ENCODE results near the gene TCEAL1. TPM values are rescaled to one million over a fixed set of nuclear protein-coding genes. Genes with fewer than 3 reads are reported as not detected.
"Not testable (repeated sequence)": the region's sequence is repeated elsewhere in the genome, so short reads cannot be mapped to it uniquely, and the experiment has no call there.

TCEAL1 gene
- total and polyA plus RNA-seq, 4 experiments from 2014 or later: 10.1 to 18.4 (median 10.9) TPM

DNA sequence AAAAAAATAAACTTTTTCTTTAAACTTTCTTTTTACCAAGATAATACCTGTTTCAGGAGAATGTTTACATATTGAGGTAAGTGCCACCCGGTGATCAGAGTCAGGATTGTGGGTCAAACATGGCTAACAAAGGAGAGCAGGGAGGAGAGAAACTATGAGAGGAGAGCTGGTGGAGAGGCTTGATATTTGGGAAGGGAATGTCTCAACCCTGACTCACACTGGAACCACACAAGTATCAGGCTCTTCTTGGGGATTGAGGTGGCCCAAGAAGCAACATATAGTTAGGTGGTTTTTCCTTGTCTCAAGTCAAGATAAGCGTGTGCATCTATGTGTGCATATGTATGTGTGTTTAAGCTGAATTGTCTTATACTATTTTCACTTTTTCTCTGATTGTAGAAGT is 6.7 kb downstream of the TCEAL1 start:
- CTCF ChIA-PET (ENCODE audit: partially characterized antibody): no interaction called here
- Histone ChIP-seq H3K4me3 (ENCODE audit: low read length in 2 of 2) (no peak overlapping the region), H3K27ac (ENCODE audit: low read depth, low read length) (no peak overlapping the region), H3K36me3 (ENCODE audit: insufficient read depth, low read length) (no peaks in the 10 kb centered on the region), H3K9me3 (ENCODE audit: control insufficient read depth in 1 of 2, low read length in 2 of 2) (no peaks in the 10 kb centered on the region), H3K27me3 (ENCODE audit: insufficient read depth, low read length) (no peaks in the 10 kb centered on the region), H3K4me1 (ENCODE audit: insufficient read depth, low read length) (no peaks in the 10 kb centered on the region)
- H3K36me3 Mint-ChIP-seq: no peaks in the 10 kb centered on the region
- POLR2A ChIA-PET (ENCODE audit: partially characterized antibody): no interaction called here
- H3K4me1 Mint-ChIP-seq: no peaks in the 10 kb centered on the region
- no peak overlapping the region for H3K4me3 Mint-ChIP-seq
- no peak for DNase-seq
- no peak overlapping the region for H3K27ac Mint-ChIP-seq
- peaks cover 0 to 1% of the 10 kb centered on the region in 2 donors for H3K27me3 Mint-ChIP-seq
- no peaks in the 10 kb centered on the region for H3K9me3 Mint-ChIP-seq
- intact Hi-C loops (cut with micrococcal nuclease): no loop called here

- no peaks in the 10 kb centered on the region for H3K4me1 Mint-ChIP-seq
- no peaks in the 10 kb centered on the region for H3K36me3 ChIP-seq (ENCODE audit: insufficient read depth, low read length)
- no peaks in the 10 kb centered on the region for H3K27me3 ChIP-seq (ENCODE audit: insufficient read depth, low read length)
Observed at GRCh38 chrX:103637604-103638338, 9.0 kb downstream of the TCEAL1 start.

DNA sequence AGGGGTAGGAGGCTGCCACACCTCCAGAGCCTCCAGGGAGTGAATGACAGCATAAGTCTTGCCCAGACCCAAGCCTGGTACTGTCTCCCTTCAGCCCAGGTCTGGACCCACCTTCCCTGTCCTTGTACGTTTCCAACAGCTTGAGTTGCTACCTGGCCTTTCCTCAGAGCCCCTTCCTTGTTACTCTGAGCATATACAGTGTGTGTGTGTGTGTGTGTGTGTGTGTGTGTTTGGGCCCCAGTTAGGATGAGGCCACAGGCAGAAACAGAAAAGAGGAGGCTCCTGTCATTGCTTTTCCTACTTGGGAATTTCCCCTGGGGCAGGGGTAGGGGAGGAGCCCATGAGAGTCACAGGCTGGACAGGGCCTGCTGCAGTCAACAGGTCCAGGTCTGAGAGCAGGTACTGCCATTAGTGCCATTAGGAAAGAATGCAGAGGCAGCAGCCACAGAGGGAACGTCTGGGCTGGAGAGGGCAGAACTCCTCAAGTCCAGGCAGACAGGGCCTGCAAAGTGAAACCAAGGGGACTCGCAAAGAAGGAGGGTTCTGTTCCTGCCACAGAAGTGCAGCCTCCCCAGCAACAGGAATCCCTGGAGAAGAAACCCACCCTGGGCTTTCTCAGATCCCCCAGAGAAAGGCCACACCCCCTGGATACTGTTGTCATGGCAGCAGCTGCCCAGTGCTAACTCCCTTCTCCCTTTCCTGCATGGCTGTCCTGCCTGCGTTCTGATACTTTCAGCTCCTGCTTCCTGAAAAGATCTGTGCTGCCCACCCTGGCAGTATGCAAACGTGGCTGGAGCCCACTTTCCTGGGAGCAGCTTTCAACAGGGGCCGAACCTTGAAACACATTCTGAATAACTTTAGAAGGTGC is 9.9 kb downstream of the TCEAL1 start:
- H3K27ac ChIP-seq (ENCODE audit: low read depth, low read length); POLR2A ChIA-PET (ENCODE audit: partially characterized antibody); H3K27me3 ChIP-seq (ENCODE audit: insufficient read depth, low read length); H3K9me3 Mint-ChIP-seq; H3K27ac Mint-ChIP-seq; H3K4me3 ChIP-seq (ENCODE audit: low read length in 2 of 2); H3K4me3 Mint-ChIP-seq; CTCF ChIA-PET (ENCODE audit: partially characterized antibody); H3K4me1 ChIP-seq (ENCODE audit: insufficient read depth, low read length); H3K36me3 Mint-ChIP-seq; H3K36me3 ChIP-seq (ENCODE audit: insufficient read depth, low read length); H3K9me3 ChIP-seq (ENCODE audit: control insufficient read depth in 1 of 2, low read length in 2 of 2); H3K27me3 Mint-ChIP-seq; intact Hi-C loops (cut with micrococcal nuclease); DNase-seq; H3K4me1 Mint-ChIP-seq: not testable (repeated sequence)

More at GRCh38 chrX:103637604-103638338, 9.0 kb downstream of the TCEAL1 start:
- Histone ChIP-seq H3K27ac (ENCODE audit: low read depth, low read length) (no peak overlapping the region), H3K9me3 (ENCODE audit: control insufficient read depth in 1 of 2, low read length in 2 of 2) (no peaks in the 10 kb centered on the region), H3K4me1 (ENCODE audit: insufficient read depth, low read length) (no peaks in the 10 kb centered on the region), H3K4me3 (ENCODE audit: low read length in 2 of 2) (no peak overlapping the region)
- intact Hi-C loops (cut with micrococcal nuclease): no loop called here
- CTCF ChIA-PET (ENCODE audit: partially characterized antibody): no interaction called here
- DNase-seq: no peak
- Mint-ChIP-seq H3K27ac (no peak overlapping the region), H3K9me3 (no peaks in the 10 kb centered on the region), H3K36me3 (no peaks in the 10 kb centered on the region), H3K4me3 (no peak overlapping the region), H3K27me3 (peaks cover 1 to 3% of the 10 kb centered on the region in 2 donors)
- POLR2A ChIA-PET (ENCODE audit: partially characterized antibody): no interaction called here

GRCh38 chrX:103640401-103641155 is 11.8 kb downstream of the TCEAL1 start:
- Mint-ChIP-seq H3K27me3 (peaks cover 0 to 5% of the 10 kb centered on the region in 2 donors), H3K9me3 (no peaks in the 10 kb centered on the region), H3K4me3 (no peak overlapping the region), H3K36me3 (no peaks in the 10 kb centered on the region), H3K27ac (no peak overlapping the region), H3K4me1 (no peaks in the 10 kb centered on the region)
- H3K4me3 ChIP-seq (ENCODE audit: low read length in 2 of 2): no peak overlapping the region
- POLR2A ChIA-PET (ENCODE audit: partially characterized antibody): no interaction called here
- H3K27me3 ChIP-seq (ENCODE audit: insufficient read depth, low read length): no peaks in the 10 kb centered on the region
- intact Hi-C loops (cut with micrococcal nuclease): no loop called here
- H3K4me1 ChIP-seq (ENCODE audit: insufficient read depth, low read length): no peaks in the 10 kb centered on the region
- no peaks in the 10 kb centered on the region for H3K36me3 ChIP-seq (ENCODE audit: insufficient read depth, low read length)
- DNase-seq: no peak
- no peaks in the 10 kb centered on the region for H3K9me3 ChIP-seq (ENCODE audit: control insufficient read depth in 1 of 2, low read length in 2 of 2)
- no peak overlapping the region for H3K27ac ChIP-seq (ENCODE audit: low read depth, low read length)
- CTCF ChIA-PET (ENCODE audit: partially characterized antibody): no interaction called here

DNA sequence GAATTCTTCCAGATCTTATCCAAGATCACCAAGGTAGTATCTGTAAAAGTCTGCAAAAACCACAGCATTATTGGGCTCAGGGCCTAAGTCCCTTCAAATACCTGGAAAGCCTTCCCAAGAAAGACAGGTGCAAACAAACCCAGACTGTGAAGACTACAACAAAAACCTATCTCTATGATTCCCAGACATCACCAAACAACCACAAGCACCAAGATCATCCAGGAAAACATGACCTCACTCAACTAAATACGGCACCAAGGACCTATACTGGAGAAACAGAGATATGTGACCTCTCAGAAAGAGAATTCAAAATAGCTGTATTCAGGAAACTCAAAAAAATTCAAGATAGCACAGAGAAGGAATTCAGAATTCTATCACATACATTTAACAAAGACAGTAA is 15.3 kb downstream of the TCEAL1 start:
- Histone ChIP-seq H3K4me1 (ENCODE audit: insufficient read depth, low read length) (no peaks in the 10 kb centered on the region), H3K9me3 (ENCODE audit: control insufficient read depth in 1 of 2, low read length in 2 of 2) (no peaks in the 10 kb centered on the region), H3K27me3 (ENCODE audit: insufficient read depth, low read length) (no peaks in the 10 kb centered on the region), H3K4me3 (ENCODE audit: low read length in 2 of 2) (no peak overlapping the region), H3K36me3 (ENCODE audit: insufficient read depth, low read length) (no peaks in the 10 kb centered on the region), H3K27ac (ENCODE audit: low read depth, low read length) (no peak overlapping the region)
- Mint-ChIP-seq H3K27me3 (peaks cover 0 to 5% of the 10 kb centered on the region in 2 donors), H3K4me1 (no peaks in the 10 kb centered on the region), H3K36me3 (no peaks in the 10 kb centered on the region), H3K27ac (no peak overlapping the region), H3K4me3 (no peak overlapping the region), H3K9me3 (no peaks in the 10 kb centered on the region)
- intact Hi-C loops (cut with micrococcal nuclease): no loop called here
- CTCF ChIA-PET (ENCODE audit: partially characterized antibody): no interaction called here
- no peak for DNase-seq
- POLR2A ChIA-PET (ENCODE audit: partially characterized antibody): no interaction called here

DNA sequence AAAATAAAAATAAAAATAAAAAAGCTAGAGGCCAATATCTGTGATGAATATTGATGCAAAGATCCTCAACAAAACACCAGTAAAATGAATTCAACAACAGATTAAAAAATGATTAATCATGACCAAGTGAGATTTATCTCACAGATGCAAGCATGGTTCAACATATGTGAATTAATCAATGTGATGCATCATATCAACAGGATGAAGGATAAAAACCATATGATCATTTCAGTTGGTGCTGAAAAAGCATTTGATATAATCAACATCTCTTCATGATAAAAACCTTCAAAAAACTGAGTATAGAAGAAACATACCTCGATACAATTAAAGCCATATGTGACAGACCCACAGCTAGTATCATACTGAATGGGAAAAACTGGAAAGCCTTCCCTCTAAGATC is 18.9 kb downstream of the TCEAL1 start:
- no peaks in the 10 kb centered on the region for H3K36me3 ChIP-seq (ENCODE audit: insufficient read depth, low read length)
- Mint-ChIP-seq H3K27me3 (peaks cover 1% of the 10 kb centered on the region in 2 donors), H3K4me3 (no peak overlapping the region), H3K9me3 (no peaks in the 10 kb centered on the region), H3K4me1 (no peaks in the 10 kb centered on the region), H3K27ac (no peak overlapping the region), H3K36me3 (no peaks in the 10 kb centered on the region)
- CTCF ChIA-PET (ENCODE audit: partially characterized antibody): no interaction called here
- no peaks in the 10 kb centered on the region for H3K27me3 ChIP-seq (ENCODE audit: insufficient read depth, low read length)
- no peak overlapping the region for H3K4me3 ChIP-seq (ENCODE audit: low read length in 2 of 2)
- H3K9me3 ChIP-seq (ENCODE audit: control insufficient read depth in 1 of 2, low read length in 2 of 2): no peaks in the 10 kb centered on the region
- POLR2A ChIA-PET (ENCODE audit: partially characterized antibody): no interaction called here
- no peak overlapping the region for H3K27ac ChIP-seq (ENCODE audit: low read depth, low read length)
- no peak for DNase-seq
- intact Hi-C loops (cut with micrococcal nuclease): no loop called here
- H3K4me1 ChIP-seq (ENCODE audit: insufficient read depth, low read length): no peaks in the 10 kb centered on the region

DNA sequence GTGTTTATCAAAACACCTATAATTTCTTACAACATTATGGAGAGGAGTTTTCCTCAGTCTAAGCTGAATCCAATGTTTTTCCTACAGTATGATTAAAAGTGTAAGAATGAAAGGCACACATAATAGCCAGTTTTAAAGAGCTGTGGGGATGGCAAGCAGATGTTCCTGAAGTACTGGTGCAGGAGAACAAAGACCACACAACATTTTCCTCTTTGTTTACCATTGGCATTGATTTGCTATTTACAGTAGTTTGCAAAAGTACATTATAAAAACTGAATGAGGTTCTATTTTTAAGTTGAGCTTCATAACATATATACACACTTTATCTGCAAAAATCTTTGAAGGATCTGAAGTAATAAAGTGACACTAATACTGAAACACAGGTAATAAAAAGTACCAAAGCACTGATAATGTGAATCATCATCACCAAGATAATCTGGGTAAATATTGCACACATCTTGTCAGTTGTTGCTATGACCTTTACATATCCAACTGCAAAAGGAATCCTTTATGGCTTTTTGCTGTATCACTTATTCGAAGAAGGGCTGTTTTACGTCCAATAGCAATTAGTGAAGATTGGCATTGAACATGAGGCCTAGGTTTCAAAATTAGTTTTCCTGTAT is 22.5 kb downstream of the TCEAL1 start:
- H3K4me3 ChIP-seq (ENCODE audit: low read length in 2 of 2): no peak overlapping the region
- no peak overlapping the region for H3K27ac Mint-ChIP-seq
- no peaks in the 10 kb centered on the region for H3K4me1 ChIP-seq (ENCODE audit: insufficient read depth, low read length)
- intact Hi-C loops (cut with micrococcal nuclease): no loop called here
- H3K9me3 ChIP-seq (ENCODE audit: control insufficient read depth in 1 of 2, low read length in 2 of 2): no peaks in the 10 kb centered on the region
- H3K36me3 ChIP-seq (ENCODE audit: insufficient read depth, low read length): no peaks in the 10 kb centered on the region
- H3K4me3 Mint-ChIP-seq: no peak overlapping the region
- H3K4me1 Mint-ChIP-seq: peaks cover 0 to 3% (median 1%) of the 10 kb centered on the region in 4 donors
- no peaks in the 10 kb centered on the region for H3K27me3 ChIP-seq (ENCODE audit: insufficient read depth, low read length)
- no peak overlapping the region for H3K27ac ChIP-seq (ENCODE audit: low read depth, low read length)
- peaks cover 0 to 2% (median 0%) of the 10 kb centered on the region in 8 donors for H3K9me3 Mint-ChIP-seq
- ChIA-PET POLR2A (ENCODE audit: partially characterized antibody) (no interaction called here), CTCF (ENCODE audit: partially characterized antibody) (no interaction called here)
- H3K27me3 Mint-ChIP-seq: peaks cover 0 to 1% of the 10 kb centered on the region in 2 donors
- no peak for DNase-seq
- no peaks in the 10 kb centered on the region for H3K36me3 Mint-ChIP-seq
